GM12801 (cell line): Measurements from ENCODE around the gene PPAN.

Experiments
- CTCF ChIP-seq: IDR thresholded peaks from one replicate; pipeline ENCODE4 v1.5.1; 2011; ENCODE audit warnings: control low read depth; ENCODE audit not compliant: insufficient read length; ENCODE audit errors: extremely low read depth

Gene PPAN

GRCh38 chr19:10106100-10106936 is at the start of gene PPAN:
PPAN (plus strand) TSS chr19:10106362; CDS start chr19:10106395, 33 bp downstream.
- no peak for TF ChIP-seq CTCF

GRCh38 chr19:10061717-10062310 is 44.3 kb upstream of the PPAN start:
- TF ChIP-seq CTCF = no peak

- TF ChIP-seq CTCF = no peak
These were observed 38.0 kb upstream of the PPAN start for GRCh38 chr19:10068205-10068604.

GRCh38 chr19:10069046-10069445 is 37.1 kb upstream of the PPAN start:
- no peak for TF ChIP-seq CTCF

- TF ChIP-seq CTCF = no peak
These were observed 35.3 kb upstream of the PPAN start for GRCh38 chr19:10070730-10071446.

GRCh38 chr19:10074153-10074552 is 32.0 kb upstream of the PPAN start:
- no peak for TF ChIP-seq CTCF

- no peak for TF ChIP-seq CTCF
These were observed 29.6 kb upstream of the PPAN start for GRCh38 chr19:10076535-10076934.
